Erythroblast (primary cell): ENCODE results near the gene DCUN1D2.

Experiments
- GATA1 ChIP-seq: IDR thresholded peaks from 2 replicates; pipeline ENCODE4 v1.6.1; 2011; ENCODE audit warnings: low read depth, mild to moderate bottlenecking, control low read depth, low read length, moderate library complexity
- POLR2A ChIP-seq: IDR thresholded peaks from 2 replicates; pipeline ENCODE4 v1.6.1; 2011; ENCODE audit warnings: mild to moderate bottlenecking, low read length

GRCh38 chr13:113477724-113478123, 12.8 kb downstream of the DCUN1D2 start:
- TF ChIP-seq POLR2A = no peak
- TF ChIP-seq GATA1 = no peak
